Panc1 (cell line): ENCODE measurements around the gene PSIP1. TPM values are rescaled to one million over a fixed set of nuclear protein-coding genes. Genes with fewer than 3 reads are reported as not detected.

Experiments used
- ATAC-seq: fragments of 200-7000 bp; cut with Tn5 transposase; 2 replicates; pipeline ENCODE4 v1.9.1; 2020; ENCODE audit warnings: mild to moderate bottlenecking, moderate library complexity
- BruUV-seq: library from RNA; stranded (reverse); fragments of 400-500 nt; replicated peaks from 2 replicates; lab custom pipeline; 2021; lab: Mats Ljungman, UMichigan
- CTCF ChIA-PET: fragments of 300-600 bp; sonication (Branson Sonifier 250); formaldehyde crosslinking; loops from one replicate; lab custom pipeline; 2022; ENCODE audit warnings: antibody characterized with exemption; lab: Charles Lee
- POLR2A ChIA-PET: fragments of 300-600 bp; sonication (Branson Sonifier 250); formaldehyde crosslinking; loops from one replicate; lab custom pipeline; 2022; ENCODE audit warnings: antibody characterized with exemption; lab: Charles Lee
- DNase-seq: peaks from one replicate; pipeline ENCODE4 v3.0.0-alpha.2; 2010; ENCODE audit warnings: low read depth, low spot score
- H3K27ac ChIP-seq: 2 replicates; pipeline ENCODE4 v1.5.1; 2011; ENCODE audit warnings: mild to moderate bottlenecking, low read length, inconsistent platforms
- H3K27me3 ChIP-seq: fragments of 200-500 bp; sonication (Bioruptor generic); 2 replicates; pipeline ENCODE4 v1.6.0; 2014; ENCODE audit warnings: low read length, inconsistent platforms; ENCODE audit not compliant: control insufficient read depth, insufficient read depth
- H3K36me3 ChIP-seq: fragments of 200-500 bp; sonication (Bioruptor generic); 2 replicates; pipeline ENCODE4 v1.5.1; 2014; ENCODE audit warnings: inconsistent platforms, mild to moderate bottlenecking, low read length, moderate library complexity; ENCODE audit not compliant: control insufficient read depth, insufficient read depth
- H3K4me1 ChIP-seq: 2 replicates; pipeline ENCODE4 v1.5.1; 2011; ENCODE audit warnings: inconsistent platforms, mild to moderate bottlenecking, low read length, moderate library complexity; ENCODE audit not compliant: control insufficient read depth, insufficient read depth
- H3K4me3 ChIP-seq, 2 experiments: 2 replicates each; pipeline ENCODE4 v1.5.1; 2011 to 2012; ENCODE audit warnings: low read depth in 2 of 2, low read length in 2 of 2, mild to moderate bottlenecking in 2 of 2, inconsistent platforms in 1 of 2, moderate library complexity in 1 of 2
- H3K9me3 ChIP-seq: fragments of 200-500 bp; sonication (Bioruptor generic); 2 replicates; pipeline ENCODE4 v1.5.1; 2014; ENCODE audit warnings: low read depth, mild to moderate bottlenecking, inconsistent platforms, low read length, moderate library complexity; ENCODE audit not compliant: control insufficient read depth, insufficient read depth
- POLR2AphosphoS5 ChIP-seq: IDR thresholded peaks from 2 replicates; pipeline ENCODE4 v1.6.1; 2012; ENCODE audit warnings: mild to moderate bottlenecking, low read depth, low read length, moderate library complexity
- SIN3A ChIP-seq: IDR thresholded peaks from 2 replicates; pipeline ENCODE4 v1.6.1; 2012; ENCODE audit warnings: low read depth, mild to moderate bottlenecking, low read length, moderate library complexity, borderline replicate concordance; ENCODE audit not compliant: insufficient read depth
- TCF7L2 ChIP-seq: IDR thresholded peaks from 2 replicates; pipeline ENCODE4 v1.6.1; 2011; ENCODE audit warnings: mild to moderate bottlenecking, low read depth, low read length, inconsistent platforms
- in situ Hi-C: cut with HindIII; loops from 2 replicates; pipeline ENCODE4 v1.10.0; 2016; ENCODE audit warnings: low sequenced_read_pairs, low pct_unique_long_range_greater_than_20kb
- intact Hi-C: fragments of 100-400 bp; cut with micrococcal nuclease; formaldehyde crosslinking; loops from one replicate; pipeline ENCODE4 v1.10.0; 2022; ENCODE audit not compliant: unreplicated experiment
- total RNA-seq: library from RNA; stranded (reverse); gene quantifications from one replicate; pipeline ENCODE4 v1.2.1, GENCODE V29; 2021; ENCODE audit not compliant: unreplicated experiment
- TF ChIP-seq, protein P1 (sequence below): fragments of 450-650 bp; IDR thresholded peaks from 2 replicates; pipeline ENCODE4 v1.5.1; 2017; ENCODE audit warnings: mild to moderate bottlenecking
- TF ChIP-seq, protein P2 (sequence below), 2 experiments: IDR thresholded peaks; 2 replicates each; pipeline ENCODE4 v1.6.1; 2011 to 2012; ENCODE audit warnings: low read depth in 2 of 2, control low read depth in 1 of 2, low read length in 1 of 2, mild to moderate bottlenecking in 1 of 2, moderate library complexity in 1 of 2; ENCODE audit not compliant: insufficient read depth in 1 of 2

The PSIP1 gene
- total RNA-seq, 1 experiment from 2014 or later: 30.4 TPM

DNA sequence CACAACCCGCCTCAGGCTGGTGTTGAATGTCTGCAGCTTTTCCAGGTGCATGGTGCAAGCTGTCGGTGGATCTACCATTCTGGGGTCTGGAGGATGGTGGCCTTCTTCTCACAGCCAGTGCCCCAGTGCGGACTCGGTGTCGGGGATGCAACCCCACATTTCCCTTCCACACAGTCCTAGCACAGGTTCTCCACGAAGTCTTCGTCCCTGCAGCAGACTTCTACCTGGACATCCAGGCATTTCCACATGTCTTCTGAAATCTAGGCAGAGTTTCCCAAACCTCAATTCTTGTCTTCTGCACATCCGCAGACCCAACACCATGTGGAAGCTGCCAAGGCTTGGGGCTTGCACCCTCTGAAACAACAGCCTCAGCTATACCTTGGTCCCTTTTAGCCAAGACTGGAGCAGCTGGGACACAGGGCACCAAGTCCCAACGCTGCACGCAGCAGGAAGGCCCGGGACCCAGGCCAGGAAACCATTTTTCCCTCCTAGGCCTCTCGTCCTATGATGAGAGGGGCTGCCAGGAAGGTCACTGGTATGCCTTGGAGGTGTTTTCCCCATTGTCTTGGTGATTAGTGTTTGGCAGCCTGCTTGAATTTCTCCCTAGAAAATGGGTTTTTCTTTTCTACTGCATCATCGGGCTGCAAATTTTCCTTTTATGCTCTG, 18.2 kb downstream of the PSIP1 start:
- no peaks in the 10 kb centered on the region for H3K4me1 ChIP-seq
- H3K9me3 ChIP-seq: no peaks in the 10 kb centered on the region
- DNase-seq: no peak
- H3K27ac ChIP-seq: no peak overlapping the region
- H3K4me3 ChIP-seq: no peak overlapping the region
- CTCF ChIA-PET: no interaction called here
- no peak for ATAC-seq
- H3K27me3 ChIP-seq: no peaks in the 10 kb centered on the region
- H3K36me3 ChIP-seq: no peaks in the 10 kb centered on the region
- TF ChIP-seq SIN3A (no peak), TCF7L2 (no peak), POLR2AphosphoS5 (no peak)
- TF ChIP-seq, protein P1, sequence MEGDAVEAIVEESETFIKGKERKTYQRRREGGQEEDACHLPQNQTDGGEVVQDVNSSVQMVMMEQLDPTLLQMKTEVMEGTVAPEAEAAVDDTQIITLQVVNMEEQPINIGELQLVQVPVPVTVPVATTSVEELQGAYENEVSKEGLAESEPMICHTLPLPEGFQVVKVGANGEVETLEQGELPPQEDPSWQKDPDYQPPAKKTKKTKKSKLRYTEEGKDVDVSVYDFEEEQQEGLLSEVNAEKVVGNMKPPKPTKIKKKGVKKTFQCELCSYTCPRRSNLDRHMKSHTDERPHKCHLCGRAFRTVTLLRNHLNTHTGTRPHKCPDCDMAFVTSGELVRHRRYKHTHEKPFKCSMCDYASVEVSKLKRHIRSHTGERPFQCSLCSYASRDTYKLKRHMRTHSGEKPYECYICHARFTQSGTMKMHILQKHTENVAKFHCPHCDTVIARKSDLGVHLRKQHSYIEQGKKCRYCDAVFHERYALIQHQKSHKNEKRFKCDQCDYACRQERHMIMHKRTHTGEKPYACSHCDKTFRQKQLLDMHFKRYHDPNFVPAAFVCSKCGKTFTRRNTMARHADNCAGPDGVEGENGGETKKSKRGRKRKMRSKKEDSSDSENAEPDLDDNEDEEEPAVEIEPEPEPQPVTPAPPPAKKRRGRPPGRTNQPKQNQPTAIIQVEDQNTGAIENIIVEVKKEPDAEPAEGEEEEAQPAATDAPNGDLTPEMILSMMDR: no peak
- TF ChIP-seq, protein P2, sequence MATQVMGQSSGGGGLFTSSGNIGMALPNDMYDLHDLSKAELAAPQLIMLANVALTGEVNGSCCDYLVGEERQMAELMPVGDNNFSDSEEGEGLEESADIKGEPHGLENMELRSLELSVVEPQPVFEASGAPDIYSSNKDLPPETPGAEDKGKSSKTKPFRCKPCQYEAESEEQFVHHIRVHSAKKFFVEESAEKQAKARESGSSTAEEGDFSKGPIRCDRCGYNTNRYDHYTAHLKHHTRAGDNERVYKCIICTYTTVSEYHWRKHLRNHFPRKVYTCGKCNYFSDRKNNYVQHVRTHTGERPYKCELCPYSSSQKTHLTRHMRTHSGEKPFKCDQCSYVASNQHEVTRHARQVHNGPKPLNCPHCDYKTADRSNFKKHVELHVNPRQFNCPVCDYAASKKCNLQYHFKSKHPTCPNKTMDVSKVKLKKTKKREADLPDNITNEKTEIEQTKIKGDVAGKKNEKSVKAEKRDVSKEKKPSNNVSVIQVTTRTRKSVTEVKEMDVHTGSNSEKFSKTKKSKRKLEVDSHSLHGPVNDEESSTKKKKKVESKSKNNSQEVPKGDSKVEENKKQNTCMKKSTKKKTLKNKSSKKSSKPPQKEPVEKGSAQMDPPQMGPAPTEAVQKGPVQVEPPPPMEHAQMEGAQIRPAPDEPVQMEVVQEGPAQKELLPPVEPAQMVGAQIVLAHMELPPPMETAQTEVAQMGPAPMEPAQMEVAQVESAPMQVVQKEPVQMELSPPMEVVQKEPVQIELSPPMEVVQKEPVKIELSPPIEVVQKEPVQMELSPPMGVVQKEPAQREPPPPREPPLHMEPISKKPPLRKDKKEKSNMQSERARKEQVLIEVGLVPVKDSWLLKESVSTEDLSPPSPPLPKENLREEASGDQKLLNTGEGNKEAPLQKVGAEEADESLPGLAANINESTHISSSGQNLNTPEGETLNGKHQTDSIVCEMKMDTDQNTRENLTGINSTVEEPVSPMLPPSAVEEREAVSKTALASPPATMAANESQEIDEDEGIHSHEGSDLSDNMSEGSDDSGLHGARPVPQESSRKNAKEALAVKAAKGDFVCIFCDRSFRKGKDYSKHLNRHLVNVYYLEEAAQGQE (IDR thresholded peaks at IDR 0.05; ENCODE audit: insufficient read depth in 1 of 2, low read depth in 2 of 2, low read length in 1 of 2): no peak
- BruUV-seq: no TSS peak
- intact Hi-C loops (no loop called here), in situ Hi-C loops (no loop called here)
- POLR2A ChIA-PET: no interaction called here

DNA sequence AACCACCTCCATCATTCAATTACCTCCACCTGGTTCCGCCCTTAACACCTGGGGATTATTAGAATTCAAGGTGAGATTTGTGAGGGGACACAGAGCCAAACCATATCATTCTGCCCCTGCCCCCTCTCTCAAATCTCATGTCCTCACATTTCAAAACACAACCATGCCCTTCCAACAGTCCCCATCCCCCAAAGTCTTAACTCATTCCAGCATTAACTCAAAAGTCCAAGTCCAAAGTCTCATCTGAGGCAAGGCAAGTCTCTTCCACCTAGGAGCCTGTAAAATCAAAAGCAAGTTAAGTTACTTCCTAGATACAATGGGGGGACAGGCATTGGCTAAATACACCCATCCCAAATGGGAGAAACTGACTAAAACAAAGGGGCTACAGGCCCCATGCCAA, 18.8 kb downstream of the PSIP1 start:
- Histone ChIP-seq H3K4me3 (no peak overlapping the region), H3K36me3 (no peaks in the 10 kb centered on the region), H3K27ac (no peak overlapping the region), H3K9me3 (no peaks in the 10 kb centered on the region), H3K27me3 (no peaks in the 10 kb centered on the region), H3K4me1 (no peaks in the 10 kb centered on the region)
- intact Hi-C loops (no loop called here), in situ Hi-C loops (no loop called here)
- DNase-seq (no peak), ATAC-seq (no peak)
- no TSS peak for BruUV-seq
- CTCF ChIA-PET: no interaction called here
- POLR2A ChIA-PET: no interaction called here
- TF ChIP-seq, protein P1: no peak
- no peak for TF ChIP-seq SIN3A
- no peak for TF ChIP-seq TCF7L2
- TF ChIP-seq, protein P2 (IDR thresholded peaks at IDR 0.05; ENCODE audit: insufficient read depth in 1 of 2, low read depth in 2 of 2, low read length in 1 of 2): no peak
- TF ChIP-seq POLR2AphosphoS5: no peak
